ENCODE results near the gene EFHC1. TPM values are rescaled to one million over a fixed set of nuclear protein-coding genes. Genes with fewer than 3 reads are reported as not detected.

The EFHC1 gene
- total RNA-seq, 2 donors from 2014 or later: 5.3 to 7.5 TPM

GRCh38 chr6:52503851-52504781 lies 84.0 kb downstream of the EFHC1 start:
- Mint-ChIP-seq H3K4me1 (peaks cover 3% of the 10 kb centered on the region), H3K4me3 (no peak overlapping the region), H3K36me3 (ENCODE audit: low read depth) (peaks cover 9% of the 10 kb centered on the region), H3K27me3 (no peaks in the 10 kb centered on the region), H3K27ac (no peak overlapping the region)
- no peak for DNase-seq
- H3K9me3 ChIP-seq (ENCODE audit: control insufficient read depth, low read length, poor library complexity, severe bottlenecking): no peaks in the 10 kb centered on the region
- no peak for ATAC-seq

GRCh38 chr6:52504782-52505136 lies 84.6 kb downstream of the EFHC1 start:
- Mint-ChIP-seq H3K27me3 (no peaks in the 10 kb centered on the region), H3K27ac (peak overlapping the region; percentile 9), H3K4me3 (no peak overlapping the region), H3K36me3 (ENCODE audit: low read depth) (peaks cover 9% of the 10 kb centered on the region), H3K4me1 (peaks cover 3% of the 10 kb centered on the region)
- ATAC-seq (no peak), DNase-seq (no peak)
- no peaks in the 10 kb centered on the region for H3K9me3 ChIP-seq (ENCODE audit: control insufficient read depth, low read length, poor library complexity, severe bottlenecking)

- Mint-ChIP-seq H3K4me1 (peaks cover 3% of the 10 kb centered on the region), H3K27ac (no peak overlapping the region)
Observed at GRCh38 chr6:52505726-52506409, 85.7 kb downstream of the EFHC1 start.

GRCh38 chr6:52506476-52506875 lies 86.3 kb downstream of the EFHC1 start:
- ATAC-seq: no peak
- H3K36me3 Mint-ChIP-seq (ENCODE audit: low read depth): peaks cover 9% of the 10 kb centered on the region
- no peak for DNase-seq
- H3K9me3 ChIP-seq (ENCODE audit: control insufficient read depth, low read length, poor library complexity, severe bottlenecking): no peaks in the 10 kb centered on the region
- peak overlapping the region; percentile 54 for H3K27ac Mint-ChIP-seq
- H3K27me3 Mint-ChIP-seq: no peaks in the 10 kb centered on the region
- peaks cover 3% of the 10 kb centered on the region for H3K4me1 Mint-ChIP-seq
- no peak overlapping the region for H3K4me3 Mint-ChIP-seq

More at GRCh38 chr6:52505726-52506409, 85.7 kb downstream of the EFHC1 start:
- no peaks in the 10 kb centered on the region for H3K9me3 ChIP-seq (ENCODE audit: control insufficient read depth, low read length, poor library complexity, severe bottlenecking)
- no peak for ATAC-seq
- DNase-seq: no peak
- Mint-ChIP-seq H3K36me3 (ENCODE audit: low read depth) (peaks cover 9% of the 10 kb centered on the region), H3K4me3 (no peak overlapping the region), H3K27me3 (no peaks in the 10 kb centered on the region)

- H3K27me3 Mint-ChIP-seq: no peaks in the 10 kb centered on the region
- no peak overlapping the region for H3K27ac Mint-ChIP-seq
- peaks cover 3% of the 10 kb centered on the region for H3K4me1 Mint-ChIP-seq
- ATAC-seq: no peak
- H3K9me3 ChIP-seq (ENCODE audit: control insufficient read depth, low read length, poor library complexity, severe bottlenecking): no peaks in the 10 kb centered on the region
- DNase-seq: no peak
- H3K4me3 Mint-ChIP-seq: no peak overlapping the region
- peaks cover 7% of the 10 kb centered on the region for H3K36me3 Mint-ChIP-seq (ENCODE audit: low read depth)
Observed at GRCh38 chr6:52507557-52508260, 87.6 kb downstream of the EFHC1 start.

GRCh38 chr6:52508261-52508739 lies 88.2 kb downstream of the EFHC1 start:
- H3K27ac Mint-ChIP-seq: no peak overlapping the region
- DNase-seq (no peak), ATAC-seq (no peak)
- H3K9me3 ChIP-seq (ENCODE audit: control insufficient read depth, low read length, poor library complexity, severe bottlenecking): no peaks in the 10 kb centered on the region
- H3K36me3 Mint-ChIP-seq (ENCODE audit: low read depth): peaks cover 8% of the 10 kb centered on the region
- no peak overlapping the region for H3K4me3 Mint-ChIP-seq
- H3K27me3 Mint-ChIP-seq: no peaks in the 10 kb centered on the region
- peaks cover 3% of the 10 kb centered on the region for H3K4me1 Mint-ChIP-seq

GRCh38 chr6:52509281-52510212 lies 89.4 kb downstream of the EFHC1 start:
- H3K9me3 ChIP-seq (ENCODE audit: control insufficient read depth, low read length, poor library complexity, severe bottlenecking): no peaks in the 10 kb centered on the region
- H3K36me3 Mint-ChIP-seq (ENCODE audit: low read depth): peaks cover 13% of the 10 kb centered on the region
- H3K4me3 Mint-ChIP-seq: no peak overlapping the region
- DNase-seq (no peak), ATAC-seq (no peak)
- peaks cover 3% of the 10 kb centered on the region for H3K4me1 Mint-ChIP-seq
- H3K27me3 Mint-ChIP-seq: no peaks in the 10 kb centered on the region
- no peak overlapping the region for H3K27ac Mint-ChIP-seq

GRCh38 chr6:52510213-52510562 lies 90.0 kb downstream of the EFHC1 start:
- ATAC-seq (no peak), DNase-seq (no peak)
- Mint-ChIP-seq H3K4me1 (peaks cover 3% of the 10 kb centered on the region), H3K27ac (no peak overlapping the region), H3K27me3 (no peaks in the 10 kb centered on the region), H3K4me3 (no peak overlapping the region), H3K36me3 (ENCODE audit: low read depth) (peaks cover 12% of the 10 kb centered on the region)
- no peaks in the 10 kb centered on the region for H3K9me3 ChIP-seq (ENCODE audit: control insufficient read depth, low read length, poor library complexity, severe bottlenecking)

GRCh38 chr6:52511163-52511562 lies 91.0 kb downstream of the EFHC1 start:
- H3K36me3 Mint-ChIP-seq (ENCODE audit: low read depth): peaks cover 12% of the 10 kb centered on the region
- H3K27ac Mint-ChIP-seq: no peak overlapping the region
- H3K4me3 Mint-ChIP-seq: no peak overlapping the region
- peaks cover 2% of the 10 kb centered on the region for H3K4me1 Mint-ChIP-seq
- no peaks in the 10 kb centered on the region for H3K9me3 ChIP-seq (ENCODE audit: control insufficient read depth, low read length, poor library complexity, severe bottlenecking)
- H3K27me3 Mint-ChIP-seq: no peaks in the 10 kb centered on the region
- ATAC-seq (no peak), DNase-seq (no peak)

GRCh38 chr6:52511572-52512151 lies 91.5 kb downstream of the EFHC1 start:
- Mint-ChIP-seq H3K4me1 (peaks cover 2% of the 10 kb centered on the region), H3K4me3 (no peak overlapping the region), H3K36me3 (ENCODE audit: low read depth) (peaks cover 12% of the 10 kb centered on the region), H3K27me3 (no peaks in the 10 kb centered on the region), H3K27ac (no peak overlapping the region)
- DNase-seq (no peak), ATAC-seq (no peak)
- H3K9me3 ChIP-seq (ENCODE audit: control insufficient read depth, low read length, poor library complexity, severe bottlenecking): no peaks in the 10 kb centered on the region

GRCh38 chr6:52512199-52512598 lies 92.1 kb downstream of the EFHC1 start:
- no peaks in the 10 kb centered on the region for H3K27me3 Mint-ChIP-seq
- no peaks in the 10 kb centered on the region for H3K9me3 ChIP-seq (ENCODE audit: control insufficient read depth, low read length, poor library complexity, severe bottlenecking)
- H3K4me3 Mint-ChIP-seq: no peak overlapping the region
- no peak for ATAC-seq
- no peak overlapping the region for H3K27ac Mint-ChIP-seq
- peaks cover 2% of the 10 kb centered on the region for H3K4me1 Mint-ChIP-seq
- H3K36me3 Mint-ChIP-seq (ENCODE audit: low read depth): peaks cover 12% of the 10 kb centered on the region
- no peak for DNase-seq

GRCh38 chr6:52513464-52513863 lies 93.3 kb downstream of the EFHC1 start:
- Mint-ChIP-seq H3K27me3 (no peaks in the 10 kb centered on the region), H3K36me3 (ENCODE audit: low read depth) (peaks cover 12% of the 10 kb centered on the region), H3K4me3 (no peak overlapping the region), H3K27ac (no peak overlapping the region), H3K4me1 (peaks cover 4% of the 10 kb centered on the region)
- H3K9me3 ChIP-seq (ENCODE audit: control insufficient read depth, low read length, poor library complexity, severe bottlenecking): no peaks in the 10 kb centered on the region
- ATAC-seq (no peak), DNase-seq (no peak)

Measured in T-helper 17 cell (primary cell).